HUDEP-2 (cell line): ENCODE measurements around the gene LIMD2.
"Not testable (repeated sequence)": the region's sequence is repeated elsewhere in the genome, so short reads cannot be mapped to it uniquely, and the experiment has no call there.

Experiments used
- DNase-seq, 76 experiments: peaks; one replicate each; lab custom pipeline; 2025; ENCODE audit not compliant: unreplicated experiment in 76 of 76; lab: John Stamatoyannopoulos, UW

The LIMD2 gene

GRCh38 chr17:63699638-63700527 lies at the start of gene LIMD2:
Gene LIMD2 (minus strand): TSS chr17:63700125. CDS start chr17:63699298, 827 bp downstream.
- peak in 50 of 76 experiments; percentile 15 to 78 (median 50) for DNase-seq

GRCh38 chr17:63741408-63742173 lies 41.7 kb upstream of the LIMD2 start, which contains the start of gene STRADA:
Gene STRADA (minus strand): TSS chr17:63741799. CDS start chr17:63728369, 13,430 bp downstream.
- DNase-seq, result peak; percentile 64 to 99 (median 97)

DNA sequence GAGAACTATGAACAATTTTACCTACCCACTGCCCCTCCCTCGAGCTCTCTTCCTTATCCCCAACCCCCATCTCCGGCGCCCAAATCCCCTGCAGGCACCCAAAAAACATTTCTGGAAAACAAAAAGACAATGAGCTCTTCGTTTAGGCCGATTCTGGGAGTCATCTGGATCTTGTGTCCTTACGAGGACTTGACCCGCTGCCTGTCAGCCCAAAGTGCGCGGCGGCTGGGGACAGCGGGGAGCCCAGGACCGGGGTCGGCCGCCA lies 41.1 kb upstream of the LIMD2 start:
- DNase-seq, result peak in 10 of 76 experiments; percentile 25 to 72 (median 32)

DNA sequence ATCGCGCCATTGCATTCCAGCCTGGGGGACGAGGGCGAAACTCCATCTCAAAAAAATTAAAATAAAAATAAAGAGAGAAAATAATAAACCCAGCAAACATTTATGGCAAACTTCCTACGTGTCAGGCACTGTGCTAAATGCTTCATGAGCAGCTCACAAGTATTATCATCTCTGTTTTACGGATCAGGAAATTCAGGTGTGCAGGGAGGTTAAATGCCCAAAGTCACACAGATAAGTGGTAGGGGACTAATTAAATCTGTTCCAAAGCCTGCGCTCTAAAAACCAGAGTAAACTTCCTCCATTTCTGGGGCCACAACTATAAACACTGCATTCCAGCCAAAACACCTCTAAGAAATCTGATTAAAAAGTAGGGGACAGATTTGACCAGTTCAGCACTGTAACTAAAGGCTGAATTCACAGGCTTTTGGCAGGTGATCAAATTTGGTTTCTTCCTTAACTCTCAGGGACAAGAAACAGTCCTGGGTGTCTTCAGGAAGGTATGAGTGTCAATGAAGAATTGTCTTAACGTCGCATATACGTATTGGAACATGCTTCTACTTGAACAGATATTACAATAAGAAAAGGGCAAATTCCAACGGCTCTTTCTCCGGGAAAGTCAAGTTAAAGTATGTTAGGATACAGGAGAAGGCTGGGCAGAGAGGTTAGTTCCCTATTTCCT lies 40.7 kb upstream of the LIMD2 start:
- peak in 7 of 76 experiments; percentile 2 to 28 (median 15) for DNase-seq

GRCh38 chr17:63735691-63736090 lies 35.8 kb upstream of the LIMD2 start:
- no peak for DNase-seq

GRCh38 chr17:63722403-63722802 lies 22.5 kb upstream of the LIMD2 start:
- DNase-seq, result no peak

GRCh38 chr17:63720194-63720593 lies 20.3 kb upstream of the LIMD2 start:
- not testable (repeated sequence) for DNase-seq

- DNase-seq, result no peak
Observed at GRCh38 chr17:63718988-63719387, 19.1 kb upstream of the LIMD2 start.

DNA sequence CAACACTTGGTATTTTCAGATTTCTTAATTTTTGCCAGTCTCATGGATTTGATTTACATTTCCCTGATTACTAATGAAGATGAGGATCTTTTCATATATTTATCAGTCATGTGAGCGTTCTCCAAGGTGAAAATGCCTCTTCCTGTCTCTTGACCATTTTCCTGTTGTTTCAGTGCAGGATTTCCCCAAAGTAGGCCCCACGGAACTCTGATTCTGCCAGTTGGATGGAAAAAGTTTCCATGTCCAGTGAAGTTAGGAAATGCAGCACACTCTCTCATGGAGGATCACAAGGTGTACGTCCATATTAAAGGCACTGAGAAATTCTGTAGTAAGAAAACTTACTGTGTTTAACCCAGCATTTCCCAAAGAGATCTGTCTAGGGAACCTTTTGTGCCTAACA lies 16.5 kb upstream of the LIMD2 start:
- no peak for DNase-seq

GRCh38 chr17:63714550-63715277 lies 14.8 kb upstream of the LIMD2 start:
- no peak for DNase-seq

GRCh38 chr17:63709110-63709509 lies 9.2 kb upstream of the LIMD2 start:
- no peak for DNase-seq

- DNase-seq, result no peak
Observed at GRCh38 chr17:63707151-63707550, 7.2 kb upstream of the LIMD2 start.

- no peak for DNase-seq
Observed at GRCh38 chr17:63706336-63707082, 6.6 kb upstream of the LIMD2 start.

DNA sequence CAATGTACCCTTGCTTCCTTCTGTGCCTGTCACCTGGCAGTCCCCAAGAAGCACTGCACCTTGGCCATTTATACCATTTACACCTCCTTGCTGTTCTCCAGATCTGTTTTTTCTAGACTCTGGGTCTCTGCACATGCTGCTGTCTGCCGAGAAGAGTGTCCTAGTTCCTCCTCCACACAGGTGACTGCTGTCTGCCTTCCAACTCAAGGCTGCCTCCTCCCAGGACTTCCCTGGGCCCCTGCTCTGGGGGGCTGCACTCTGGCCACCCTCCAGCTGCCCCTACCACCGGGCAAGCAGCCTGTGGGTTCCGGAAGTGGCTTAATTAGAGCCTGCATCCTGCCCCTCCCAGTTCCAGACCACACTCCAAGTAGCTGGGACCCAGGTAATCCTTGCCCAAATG lies 5.7 kb upstream of the LIMD2 start:
- DNase-seq, result no peak

- DNase-seq, result no peak
Observed at GRCh38 chr17:63704836-63705235, 4.9 kb upstream of the LIMD2 start.

DNA sequence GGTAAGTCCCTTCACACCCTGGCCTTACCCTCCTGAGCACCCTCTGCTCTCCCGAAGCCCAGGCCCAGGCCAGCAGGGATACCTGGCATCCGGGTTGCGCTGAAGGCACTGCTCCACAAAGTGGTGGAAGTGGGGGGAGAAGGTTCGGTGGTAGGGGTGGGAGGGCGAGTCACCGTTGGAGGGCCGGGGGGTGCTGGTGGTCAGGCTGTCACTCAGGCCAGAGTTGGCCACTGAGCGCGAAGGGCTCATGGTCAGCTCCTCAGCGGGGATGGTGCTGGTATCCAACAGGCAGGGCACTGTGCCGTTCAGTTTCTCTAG lies 4.3 kb upstream of the LIMD2 start:
- no peak for DNase-seq

GRCh38 chr17:63703556-63704258 lies 3.8 kb upstream of the LIMD2 start:
- no peak for DNase-seq

GRCh38 chr17:63703029-63703428 lies 3.1 kb upstream of the LIMD2 start:
- no peak for DNase-seq

DNA sequence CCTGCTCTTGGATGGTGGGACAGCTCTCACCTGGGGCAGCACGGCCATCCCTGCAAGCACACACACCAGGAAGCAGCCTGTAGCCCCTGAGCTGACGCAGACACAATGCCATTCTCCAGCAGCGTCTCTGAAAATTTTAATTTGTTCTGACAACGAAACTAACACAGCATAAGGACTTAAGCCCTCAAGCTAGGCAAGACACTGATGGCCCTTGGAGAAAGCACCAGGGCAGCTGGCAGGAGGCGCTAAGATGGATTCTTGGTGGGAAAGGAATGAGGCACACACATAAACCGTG lies 2.7 kb upstream of the LIMD2 start:
- no peak for DNase-seq
